T-cell (primary cell): ENCODE measurements around the gene ORM2. TPM values are rescaled to one million over a fixed set of nuclear protein-coding genes. Genes with fewer than 3 reads are reported as not detected.
A peak's percentile ranks its signal among the peaks of the same experiment; 100 is the strongest.
"Not testable (repeated sequence)": the region's sequence is repeated elsewhere in the genome, so short reads cannot be mapped to it uniquely, and the experiment has no call there.

ENCODE experiments used
- ATAC-seq, 4 experiments: fragments of 200-7000 bp in 3 of 4; fragments of 150-1000 bp in 1 of 4; cut with Tn5 transposase; replicated peaks in 1 of 4; 1 replicate in 3 of 4; 2 replicates in 1 of 4; pipeline ENCODE4 v1.10.0; 2021; ENCODE audit warnings: moderate library complexity in 3 of 4, mild to moderate bottlenecking in 2 of 4, moderate number of reproducible peaks in 1 of 4
- CTCF ChIA-PET, 2 donors: fragments of 300-600 bp; sonication (Branson Sonifier 250); formaldehyde crosslinking; loops; one replicate each; lab custom pipeline; 2022; ENCODE audit warnings: antibody characterized with exemption in 2 of 2; lab: Charles Lee
- POLR2A ChIA-PET, 2 donors: fragments of 300-600 bp; sonication (Branson Sonifier 250); formaldehyde crosslinking; loops; one replicate each; lab custom pipeline; 2022; ENCODE audit warnings: antibody characterized with exemption in 2 of 2; lab: Charles Lee
- DNase-seq, 35 experiments: peaks; one replicate each; pipeline versions ENCODE4 v3.0.0 to v3.0.0-alpha.2; 2013 to 2023
- H3K27ac ChIP-seq: one replicate; pipeline ENCODE4 v1.5.1; 2013; ENCODE audit warnings: low read length
- H3K27me3 ChIP-seq, 2 experiments: replicated peaks in 1 of 2; 1 replicate in 1 of 2; 2 replicates in 1 of 2; pipeline versions ENCODE4 v1.6.1 to v1.7.0; 2013; ENCODE audit warnings: low read length in 1 of 2, mixed read lengths in 1 of 2; ENCODE audit not compliant: control insufficient read depth in 2 of 2, insufficient read depth in 2 of 2; ENCODE audit errors: extremely low read depth in 1 of 2
- H3K36me3 ChIP-seq, 2 donors: 1 replicate in 1 of 2; 2 replicates in 1 of 2; pipeline versions ENCODE4 v1.6.1 to v1.7.0; 2013; ENCODE audit warnings: low read length in 1 of 2; ENCODE audit not compliant: control insufficient read depth in 2 of 2, insufficient read depth in 1 of 2; ENCODE audit errors: extremely low read depth in 1 of 2
- H3K4me1 ChIP-seq, 2 experiments: 1 replicate in 1 of 2; 2 replicates in 1 of 2; pipeline versions ENCODE4 v1.6.1 to v1.7.0; 2013; ENCODE audit warnings: low read length in 2 of 2, mixed read lengths in 1 of 2; ENCODE audit not compliant: insufficient read depth in 2 of 2, control insufficient read depth in 1 of 2; ENCODE audit errors: extremely low read depth in 1 of 2
- H3K4me3 ChIP-seq, 2 donors: 1 replicate in 1 of 2; 2 replicates in 1 of 2; pipeline versions ENCODE4 v1.5.1 to v1.7.0; 2013; ENCODE audit warnings: mild to moderate bottlenecking in 2 of 2, low read length in 1 of 2, moderate library complexity in 1 of 2; ENCODE audit not compliant: control insufficient read depth in 1 of 2; ENCODE audit errors: extremely low read depth in 1 of 2
- H3K9me3 ChIP-seq: 2 replicates; pipeline ENCODE4 v1.7.0; 2013
- H3K27ac Mint-ChIP-seq, 2 donors: one replicate each; pipeline ENCODE4 v1.8.0; 2020 to 2021; ENCODE audit warnings: mild to moderate bottlenecking in 2 of 2, mixed read lengths in 2 of 2
- H3K27me3 Mint-ChIP-seq, 2 donors: one replicate each; pipeline ENCODE4 v1.8.0; 2021 to 2022; ENCODE audit warnings: mixed read lengths in 2 of 2
- H3K36me3 Mint-ChIP-seq: one replicate; pipeline ENCODE4 v1.8.0; 2021; ENCODE audit warnings: mixed read lengths
- H3K4me1 Mint-ChIP-seq, 3 donors: one replicate each; pipeline ENCODE4 v1.8.0; 2020 to 2022; ENCODE audit warnings: mixed read lengths in 3 of 3, mild to moderate bottlenecking in 1 of 3
- H3K4me3 Mint-ChIP-seq, 3 donors: one replicate each; pipeline ENCODE4 v1.8.0; 2020 to 2022; ENCODE audit warnings: mild to moderate bottlenecking in 3 of 3, mixed read lengths in 3 of 3, moderate library complexity in 3 of 3
- H3K9me3 Mint-ChIP-seq, 3 donors: one replicate each; pipeline ENCODE4 v1.8.0; 2020 to 2022; ENCODE audit warnings: mixed read lengths in 3 of 3
- WGBS: methylation state at CpG from one replicate; pipeline ENCODE4 v1.1.5; 2013; ENCODE audit warnings: missing lambda C conversion rate; ENCODE audit not compliant: insufficient coverage; 5-methylcytosine and 5-hydroxymethylcytosine counted together
- total RNA-seq, 35 experiments: library from RNA in 6 of 35; stranded (reverse) in 6 of 35; fragments of 120-200 nt in 1 of 35; gene quantifications; one replicate each; pipeline versions ENCODE4 v1.2.1 to v1.2.4 and lab custom pipeline; 2013 to 2026

Gene ORM2
- total RNA-seq, 5 donors from 2014 or later (not counting 1 experiment from before 2014, with no cell fraction given): 1.4 to 2.2 (median 1.8) TPM; not detected in 2

GRCh38 chr9:114315723-114316363 lies 13.8 kb upstream of the ORM2 start:
- no peaks in the 10 kb centered on the region for H3K36me3 ChIP-seq
- CTCF ChIA-PET: no interaction called here
- H3K4me1 Mint-ChIP-seq: no peaks in the 10 kb centered on the region
- H3K4me3 Mint-ChIP-seq: no peak overlapping the region
- ATAC-seq (no peak), DNase-seq (no peak)
- WGBS: 0% methylated on average over 1 of the region's 8 CpGs
- POLR2A ChIA-PET: no interaction called here
- H3K4me1 ChIP-seq: no peaks in the 10 kb centered on the region
- H3K4me3 ChIP-seq: no peak overlapping the region
- H3K27me3 Mint-ChIP-seq: peaks cover 7 to 11% of the 10 kb centered on the region in 2 donors
- H3K27ac Mint-ChIP-seq: no peak overlapping the region
- H3K27ac ChIP-seq: no peak overlapping the region
- no peaks in the 10 kb centered on the region for H3K9me3 ChIP-seq
- H3K9me3 Mint-ChIP-seq: no peaks in the 10 kb centered on the region
- no peaks in the 10 kb centered on the region for H3K36me3 Mint-ChIP-seq
- peaks cover 0 to 23% of the 10 kb centered on the region in 2 experiments for H3K27me3 ChIP-seq

- Mint-ChIP-seq H3K4me3 (no peak overlapping the region), H3K27ac (no peak overlapping the region), H3K9me3 (no peaks in the 10 kb centered on the region), H3K27me3 (peaks cover 9 to 11% of the 10 kb centered on the region in 2 donors), H3K36me3 (no peaks in the 10 kb centered on the region), H3K4me1 (no peaks in the 10 kb centered on the region)
- H3K27ac ChIP-seq: no peak overlapping the region
- no peaks in the 10 kb centered on the region for H3K9me3 ChIP-seq
- peaks cover 0 to 28% of the 10 kb centered on the region in 2 experiments for H3K27me3 ChIP-seq
- ATAC-seq (no peak), DNase-seq (peak in 2 of 35 experiments; percentile 3 to 4)
- H3K36me3 ChIP-seq: no peaks in the 10 kb centered on the region
- no peak overlapping the region for H3K4me3 ChIP-seq
- POLR2A ChIA-PET: no interaction called here
- CTCF ChIA-PET: interaction anchor here in 1 of 2 donors (0.6 to 0.7 kb wide), 2 partner anchors 7 to 698 kb away, joined by 4 read pairs; no protein-coding TSS in a partner anchor
- WGBS: no CpG with 5 or more reads among the region's 10 CpGs
- no peaks in the 10 kb centered on the region for H3K4me1 ChIP-seq
Observed at GRCh38 chr9:114316605-114317230, 13.0 kb upstream of the ORM2 start.

- Mint-ChIP-seq H3K27ac (no peak overlapping the region), H3K4me1 (no peaks in the 10 kb centered on the region), H3K9me3 (no peaks in the 10 kb centered on the region), H3K27me3 (peaks cover 11% of the 10 kb centered on the region in 2 donors), H3K4me3 (no peak overlapping the region), H3K36me3 (no peaks in the 10 kb centered on the region)
- H3K36me3 ChIP-seq: no peaks in the 10 kb centered on the region
- ChIA-PET POLR2A (no interaction called here), CTCF (interaction anchor here in 1 of 2 donors (0.7 kb wide), 1 partner anchor 8 kb away, joined by 4 read pairs; no protein-coding TSS in a partner anchor)
- no peak overlapping the region for H3K27ac ChIP-seq
- peaks cover 0 to 36% of the 10 kb centered on the region in 2 experiments for H3K27me3 ChIP-seq
- ATAC-seq (no peak), DNase-seq (no peak)
- no peaks in the 10 kb centered on the region for H3K4me1 ChIP-seq
- 71% methylated on average over 8 of the region's 8 CpGs for WGBS
- H3K9me3 ChIP-seq: no peaks in the 10 kb centered on the region
- H3K4me3 ChIP-seq: no peak overlapping the region
Observed at GRCh38 chr9:114317665-114318357, 11.9 kb upstream of the ORM2 start.

GRCh38 chr9:114318416-114318815 lies 11.3 kb upstream of the ORM2 start:
- H3K27ac ChIP-seq: no peak overlapping the region
- peak in 1 of 35 experiments; percentile 5 for DNase-seq
- H3K27me3 ChIP-seq: peaks cover 0 to 36% of the 10 kb centered on the region in 2 experiments
- no peak overlapping the region for H3K27ac Mint-ChIP-seq
- WGBS: 90% methylated on average over 8 of the region's 8 CpGs
- H3K36me3 Mint-ChIP-seq: no peaks in the 10 kb centered on the region
- H3K9me3 ChIP-seq: no peaks in the 10 kb centered on the region
- POLR2A ChIA-PET: no interaction called here
- no peaks in the 10 kb centered on the region for H3K9me3 Mint-ChIP-seq
- no peaks in the 10 kb centered on the region for H3K4me1 ChIP-seq
- H3K27me3 Mint-ChIP-seq: peaks cover 11% of the 10 kb centered on the region in 2 donors
- no peak overlapping the region for H3K4me3 ChIP-seq
- no peak overlapping the region for H3K4me3 Mint-ChIP-seq
- CTCF ChIA-PET: no interaction called here
- no peaks in the 10 kb centered on the region for H3K4me1 Mint-ChIP-seq
- H3K36me3 ChIP-seq: no peaks in the 10 kb centered on the region
- ATAC-seq: no peak

- ChIA-PET CTCF (no interaction called here), POLR2A (no interaction called here)
- Histone ChIP-seq H3K36me3 (no peaks in the 10 kb centered on the region), H3K4me1 (no peaks in the 10 kb centered on the region), H3K4me3 (no peak overlapping the region), H3K9me3 (no peaks in the 10 kb centered on the region), H3K27me3 (peaks cover 0 to 36% of the 10 kb centered on the region in 2 experiments), H3K27ac (no peak overlapping the region)
- no peak overlapping the region for H3K4me3 Mint-ChIP-seq
- no peaks in the 10 kb centered on the region for H3K9me3 Mint-ChIP-seq
- DNase-seq (peak in 1 of 35 experiments; percentile 14), ATAC-seq (no peak)
- no peaks in the 10 kb centered on the region for H3K36me3 Mint-ChIP-seq
- WGBS: 80% methylated on average over 2 of the region's 3 CpGs
- H3K27ac Mint-ChIP-seq: no peak overlapping the region
- no peaks in the 10 kb centered on the region for H3K4me1 Mint-ChIP-seq
- H3K27me3 Mint-ChIP-seq: peaks cover 11% of the 10 kb centered on the region in 2 donors
Observed at GRCh38 chr9:114319147-114319546, 10.5 kb upstream of the ORM2 start.

- H3K9me3 Mint-ChIP-seq, DNase-seq, H3K4me1 ChIP-seq, H3K4me3 Mint-ChIP-seq, H3K27ac ChIP-seq, H3K36me3 Mint-ChIP-seq, ATAC-seq, POLR2A ChIA-PET, H3K9me3 ChIP-seq, H3K4me3 ChIP-seq, H3K36me3 ChIP-seq, H3K4me1 Mint-ChIP-seq, H3K27ac Mint-ChIP-seq: not testable (repeated sequence)
- peaks cover 11% of the 10 kb centered on the region in 2 donors for H3K27me3 Mint-ChIP-seq
- H3K27me3 ChIP-seq: peaks cover 0 to 29% of the 10 kb centered on the region in 2 experiments
- CTCF ChIA-PET: interaction anchor here in 1 of 2 donors (0.6 kb wide), 1 partner anchor 1024 kb away, joined by 3 read pairs; no protein-coding TSS in a partner anchor
- WGBS: no CpG with 5 or more reads among the region's 7 CpGs
Observed at GRCh38 chr9:114320710-114321109, 9.0 kb upstream of the ORM2 start.
